GM12878 (cell line): ENCODE results near the gene DAPK3. TPM values are rescaled to one million over a fixed set of nuclear protein-coding genes. Genes with fewer than 3 reads are reported as not detected.

Experiments used
- ATAC-seq: fragments of 200-7000 bp; cut with Tn5 transposase; 3 replicates; pipeline ENCODE4 v1.9.1; 2020; ENCODE audit warnings: mild to moderate bottlenecking, moderate library complexity
- BruUV-seq: library from RNA; stranded (reverse); fragments of 400-500 nt; replicated peaks from 2 replicates; lab custom pipeline; 2021; lab: Mats Ljungman, UMichigan
- CTCF ChIA-PET: fragments of 300-600 bp; sonication (Branson Sonifier 250); formaldehyde crosslinking; extraction: SDS; loops from one replicate; lab custom pipeline; 2021; ENCODE audit warnings: inconsistent platforms; lab: Yijun Ruan, JAX
- POLR2A ChIA-PET: fragments of 350-600 bp; formaldehyde crosslinking; extraction: SDS; loops from one replicate; lab custom pipeline; 2021; ENCODE audit warnings: inconsistent platforms; lab: Charles Lee
- RAD21 ChIA-PET: fragments of 300-600 bp; sonication (Branson Sonifier 250); formaldehyde crosslinking; loops from one replicate; lab custom pipeline; 2023; ENCODE audit warnings: antibody characterized with exemption; ENCODE audit not compliant: unreplicated experiment; lab: Charles Lee
- SMC1A ChIA-PET: fragments of 300-600 bp; sonication (Branson Sonifier 250); formaldehyde crosslinking; loops from one replicate; lab custom pipeline; 2023; ENCODE audit not compliant: unreplicated experiment, uncharacterized antibody; lab: Charles Lee
- DNase-seq: peaks from one replicate; pipeline ENCODE4 v3.0.0-alpha.2; 2011; ENCODE audit warnings: low read depth, low spot score
- FAIRE-seq: peaks from 3 replicates; lab custom pipeline; 2011; peaks lifted over from hg19 to GRCh38; lab: Jason Lieb, UNC
- H2AFZ ChIP-seq: 2 replicates; pipeline ENCODE4 v1.6.0; 2011; ENCODE audit warnings: low read depth, low read length, control low read depth; ENCODE audit not compliant: control insufficient read depth
- H3K27ac ChIP-seq: 2 replicates; pipeline ENCODE4 v1.5.1; 2011; ENCODE audit warnings: control low read depth; ENCODE audit not compliant: control insufficient read depth, insufficient read depth
- H3K27me3 ChIP-seq, 2 experiments: replicated peaks in 1 of 2; 2 replicates each; pipeline versions ENCODE4 v1.6.0 to v1.6.1; 2011; ENCODE audit warnings: low read length in 1 of 2; ENCODE audit not compliant: control insufficient read depth in 2 of 2, insufficient read depth in 2 of 2
- H3K36me3 ChIP-seq, 2 experiments: 2 replicates each; pipeline ENCODE4 v1.5.1; 2011; ENCODE audit warnings: low read length in 1 of 2; ENCODE audit not compliant: control insufficient read depth in 2 of 2, insufficient read depth in 2 of 2
- H3K4me1 ChIP-seq: 2 replicates; pipeline ENCODE4 v1.6.1; 2011; ENCODE audit warnings: mild to moderate bottlenecking, low read length, moderate library complexity, mixed read lengths; ENCODE audit not compliant: control insufficient read depth, insufficient read depth
- H3K4me2 ChIP-seq: 2 replicates; pipeline ENCODE4 v1.6.0; 2011; ENCODE audit warnings: control low read depth; ENCODE audit not compliant: control insufficient read depth, insufficient read depth
- H3K4me3 ChIP-seq: fragments of 200-600 bp; sonication (generic); 2 replicates; pipeline ENCODE4 v1.5.1; 2016
- H3K79me2 ChIP-seq: 2 replicates; pipeline ENCODE4 v1.6.0; 2011; ENCODE audit warnings: low read length; ENCODE audit not compliant: control insufficient read depth, insufficient read depth
- H3K9ac ChIP-seq: 2 replicates; pipeline ENCODE4 v1.8.0; 2011; ENCODE audit warnings: low read length, control low read depth, mixed read lengths; ENCODE audit not compliant: control insufficient read depth, insufficient read depth
- H3K9me3 ChIP-seq: replicated peaks from 3 replicates; pipeline ENCODE4 v1.5.1; 2011; ENCODE audit warnings: mild to moderate bottlenecking, low read length; ENCODE audit not compliant: control insufficient read depth, insufficient read depth
- H4K20me1 ChIP-seq: 2 replicates; pipeline ENCODE4 v1.6.0; 2011; ENCODE audit not compliant: control insufficient read depth, insufficient read depth
- ATF7 ChIP-seq: fragments of 450-650 bp; IDR thresholded peaks from 2 replicates; pipeline ENCODE4 v1.6.1; 2016; ENCODE audit warnings: low read depth, mild to moderate bottlenecking
- CBFB ChIP-seq: IDR thresholded peaks from 2 replicates; pipeline ENCODE4 v1.6.1; 2016; ENCODE audit warnings: antibody characterized with exemption, low read depth
- E2F8 ChIP-seq: fragments of 450-650 bp; IDR thresholded peaks from 2 replicates; pipeline ENCODE4 v1.6.1; 2018; ENCODE audit warnings: mild to moderate bottlenecking, low read depth, moderate library complexity; ENCODE audit not compliant: partially characterized antibody
- ELK1 ChIP-seq: IDR thresholded peaks from 2 replicates; pipeline ENCODE4 v1.6.1; 2012; ENCODE audit warnings: low read depth, low read length, improper control_type of control experiment
- HDAC2 ChIP-seq: fragments of 200-600 bp; sonication (generic); IDR thresholded peaks from 2 replicates; pipeline ENCODE4 v1.6.1; 2017
- IRF5 ChIP-seq: fragments of 450-650 bp; IDR thresholded peaks from 2 replicates; pipeline ENCODE4 v1.6.1; 2017; ENCODE audit warnings: borderline replicate concordance
- MAX ChIP-seq: IDR thresholded peaks from 2 replicates; pipeline ENCODE4 v1.6.1; 2012; ENCODE audit warnings: low read depth, low read length, improper control_type of control experiment
- MLLT1 ChIP-seq: fragments of 450-650 bp; IDR thresholded peaks from 2 replicates; pipeline ENCODE4 v1.6.1; 2016; ENCODE audit warnings: mild to moderate bottlenecking
- SIX5 ChIP-seq: IDR thresholded peaks from 2 replicates; pipeline ENCODE4 v1.6.1; 2011; ENCODE audit warnings: mild to moderate bottlenecking, low read depth, low read length, moderate library complexity; ENCODE audit not compliant: severe bottlenecking
- STAT1 ChIP-seq: fragments of 450-650 bp; conservative IDR thresholded peaks from 2 replicates; pipeline ENCODE4 v1.6.1; 2014; ENCODE audit warnings: antibody characterized with exemption, mild to moderate bottlenecking
- YY1 ChIP-seq: IDR thresholded peaks from 2 replicates; pipeline ENCODE4 v1.6.1; 2011; ENCODE audit warnings: low read depth, mild to moderate bottlenecking, low read length
- ZBTB4 ChIP-seq: fragments of 450-650 bp; formaldehyde crosslinking; IDR thresholded peaks from 2 replicates; pipeline ENCODE4 v1.4.0; 2022; ENCODE audit warnings: mild to moderate bottlenecking, moderate library complexity
- WGBS: methylation state at CpG from one replicate; pipeline ENCODE4 v1.1.6; 2016; ENCODE audit warnings: low lambda C conversion rate; ENCODE audit not compliant: insufficient replicate concordance, insufficient coverage; ENCODE audit errors: missing lambda C conversion rate; 5-methylcytosine and 5-hydroxymethylcytosine counted together
- in situ Hi-C: fragments of 300-500 bp; cut with MboI; formaldehyde crosslinking; loops from 9 replicates; pipeline ENCODE4 v1.14.3; 2018; ENCODE audit warnings: mixed read lengths
- intact Hi-C: fragments of 100-400 bp; cut with micrococcal nuclease; formaldehyde crosslinking; loops from one replicate; pipeline ENCODE4 v1.14.2; 2022; ENCODE audit not compliant: unreplicated experiment
- polyA plus RNA-seq, 11 experiments: library from polyadenylated mRNA; depleted of rRNA in 4 of 11; unstranded in 6 of 11; stranded (reverse) in 5 of 11; fragments of >200 nt; fragmentation: Nextera tagmentation in 4 of 11; fragmentation: Illumina TruSeq in 1 of 11; extraction: Ambion mirVana in 4 of 11; extraction: Trizol in 1 of 11; gene quantifications; 1 replicate in 1 of 11; 2 replicates in 10 of 11; pipeline versions ENCODE4 v1.2.1 to v1.2.3, GENCODE V29; 2011 to 2016; ENCODE audit warnings: inconsistent platforms in 2 of 11, missing spikeins in 2 of 11, low read depth in 1 of 11
- total RNA-seq, 4 experiments: library from RNA; depleted of rRNA in 3 of 4; stranded (reverse); fragments of >200 nt in 3 of 4; fragmentation: Illumina TruSeq in 1 of 4; extraction: Trizol in 1 of 4; gene quantifications; 2 replicates each; pipeline versions ENCODE4 v1.2.1 to v1.2.3, GENCODE V29; 2013 to 2021

DAPK3 gene
- total and polyA plus RNA-seq, 10 of the 15 experiments (the other 5 are each of a cell fraction or from before 2014, with no cell fraction given): 0.13 to 46.4 (median 24.8) TPM

GRCh38 chr19:3958836-3959765 lies 11.8 kb downstream of the DAPK3 start:
- ChIA-PET POLR2A (no interaction called here), SMC1A (no interaction called here), RAD21 (no interaction called here), CTCF (no interaction called here)
- H3K27ac ChIP-seq: no peak overlapping the region
- no peak overlapping the region for H2AFZ ChIP-seq
- no peak overlapping the region for H3K4me2 ChIP-seq
- in situ Hi-C loops: no loop called here
- H3K9me3 ChIP-seq: no peaks in the 10 kb centered on the region
- 97% methylated on average over 73 of the region's 86 CpGs for WGBS
- H3K79me2 ChIP-seq: no peaks in the 10 kb centered on the region
- no peaks in the 10 kb centered on the region for H4K20me1 ChIP-seq
- peaks cover 0 to 13% of the 10 kb centered on the region in 2 experiments; a peak in 3 of 4 replicates for H3K36me3 ChIP-seq
- H3K4me1 ChIP-seq: no peaks in the 10 kb centered on the region
- FAIRE-seq: no peak
- intact Hi-C loops: no loop called here
- ATAC-seq: no peak
- H3K27me3 ChIP-seq: no peaks in the 10 kb centered on the region
- H3K4me3 ChIP-seq: no peak overlapping the region
- H3K9ac ChIP-seq: no peak overlapping the region
- DNase-seq: no peak
- BruUV-seq: no TSS peak
- TF ChIP-seq ZBTB4 (CRISPR knock-in tag): no peak
- no peak for TF ChIP-seq MAX
- TF ChIP-seq ELK1: no peak
- TF ChIP-seq STAT1: no peak
- TF ChIP-seq IRF5: no peak
- no peak for TF ChIP-seq E2F8
- no peak for TF ChIP-seq YY1
- no peak for TF ChIP-seq HDAC2
- no peak for TF ChIP-seq CBFB
- no peak for TF ChIP-seq SIX5
- TF ChIP-seq MLLT1: no peak
- no peak for TF ChIP-seq ATF7
